Astrocyte of the cerebellum (primary cell): ENCODE measurements around the gene SLC24A4.

Experiments used
- DNase-seq: peaks from one replicate; pipeline ENCODE4 v3.0.0-alpha.2; 2011; ENCODE audit warnings: low read depth
- H3K4me3 ChIP-seq: 2 replicates; pipeline ENCODE4 v1.5.1; 2011; ENCODE audit warnings: mild to moderate bottlenecking, low read depth, low read length, moderate library complexity
- in situ Hi-C: cut with HindIII; loops from 2 replicates; pipeline ENCODE4 v1.10.0; 2017; ENCODE audit warnings: low sequenced_read_pairs
- TF ChIP-seq, protein P1 (sequence below): IDR thresholded peaks from 2 replicates; pipeline ENCODE4 v1.5.1; 2012; ENCODE audit warnings: low read length, low read depth, moderate library complexity, mild to moderate bottlenecking; ENCODE audit errors: missing control alignments

Gene SLC24A4

DNA sequence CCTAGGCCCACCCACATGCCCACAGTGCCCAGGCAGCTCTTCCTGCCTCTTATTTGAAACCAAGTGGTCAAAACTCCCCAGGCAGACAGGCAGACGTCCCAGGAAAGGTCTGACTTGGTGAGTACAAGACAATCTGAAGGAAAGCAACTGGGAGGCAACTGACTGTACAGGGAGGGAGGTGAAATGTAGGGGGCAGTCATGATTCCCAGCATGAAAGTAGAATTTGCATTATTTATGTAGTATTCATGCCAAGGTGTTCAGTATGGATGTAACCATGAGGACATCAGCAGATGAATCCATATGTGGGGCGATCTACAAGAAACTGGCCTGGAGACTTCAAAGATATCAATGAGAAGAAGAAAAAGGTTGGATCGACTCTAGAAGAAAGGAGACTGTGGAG, 46.1 kb downstream of the SLC24A4 start:
- H3K4me3 ChIP-seq: no peak overlapping the region
- in situ Hi-C loops: no loop called here
- no peak for DNase-seq
- TF ChIP-seq, protein P1, sequence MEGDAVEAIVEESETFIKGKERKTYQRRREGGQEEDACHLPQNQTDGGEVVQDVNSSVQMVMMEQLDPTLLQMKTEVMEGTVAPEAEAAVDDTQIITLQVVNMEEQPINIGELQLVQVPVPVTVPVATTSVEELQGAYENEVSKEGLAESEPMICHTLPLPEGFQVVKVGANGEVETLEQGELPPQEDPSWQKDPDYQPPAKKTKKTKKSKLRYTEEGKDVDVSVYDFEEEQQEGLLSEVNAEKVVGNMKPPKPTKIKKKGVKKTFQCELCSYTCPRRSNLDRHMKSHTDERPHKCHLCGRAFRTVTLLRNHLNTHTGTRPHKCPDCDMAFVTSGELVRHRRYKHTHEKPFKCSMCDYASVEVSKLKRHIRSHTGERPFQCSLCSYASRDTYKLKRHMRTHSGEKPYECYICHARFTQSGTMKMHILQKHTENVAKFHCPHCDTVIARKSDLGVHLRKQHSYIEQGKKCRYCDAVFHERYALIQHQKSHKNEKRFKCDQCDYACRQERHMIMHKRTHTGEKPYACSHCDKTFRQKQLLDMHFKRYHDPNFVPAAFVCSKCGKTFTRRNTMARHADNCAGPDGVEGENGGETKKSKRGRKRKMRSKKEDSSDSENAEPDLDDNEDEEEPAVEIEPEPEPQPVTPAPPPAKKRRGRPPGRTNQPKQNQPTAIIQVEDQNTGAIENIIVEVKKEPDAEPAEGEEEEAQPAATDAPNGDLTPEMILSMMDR: no peak

DNA sequence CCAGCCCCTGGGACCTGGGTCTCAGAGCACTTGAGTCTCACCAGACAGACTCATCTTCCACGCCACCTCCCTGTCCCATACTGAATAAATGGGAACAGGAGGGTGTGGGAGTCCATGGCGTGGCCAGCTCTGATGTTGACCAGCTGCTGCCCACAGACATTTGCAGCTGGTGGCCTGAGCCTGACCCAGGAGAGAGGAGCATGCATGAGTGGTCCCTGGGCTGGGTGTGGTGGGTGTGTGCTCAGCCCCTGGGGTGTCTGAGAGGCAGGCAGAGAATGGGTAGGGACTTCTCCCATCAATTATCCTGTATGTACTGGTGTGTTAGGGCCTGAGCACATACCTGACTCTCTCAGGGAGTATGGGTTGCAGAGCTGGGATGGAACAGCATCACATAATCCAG, 49.3 kb downstream of the SLC24A4 start:
- TF ChIP-seq, protein P1: no peak
- in situ Hi-C loops: loop anchor here (5.0 kb wide), 1 partner anchor 80 kb away; no protein-coding TSS in a partner anchor
- H3K4me3 ChIP-seq: no peak overlapping the region
- no peak for DNase-seq

DNA sequence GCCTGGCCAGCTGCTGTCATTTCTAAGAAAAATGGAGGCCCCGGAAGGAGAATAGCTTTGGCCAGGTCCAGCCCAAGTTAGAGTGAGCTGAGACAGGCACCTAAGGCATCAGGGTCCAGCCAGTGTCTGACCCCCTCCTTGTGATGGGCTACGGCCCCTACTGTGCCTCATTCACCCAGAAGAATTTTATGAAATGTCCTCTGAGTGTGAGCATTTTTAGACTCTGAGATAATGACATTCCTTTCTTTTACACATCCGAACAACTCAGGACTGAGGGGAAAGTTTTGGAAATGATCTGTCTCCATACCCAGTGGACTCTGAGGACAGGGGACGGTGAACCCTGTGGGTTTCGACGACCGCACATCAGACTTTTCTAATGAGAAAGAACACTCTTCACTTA, 50.4 kb downstream of the SLC24A4 start:
- in situ Hi-C loops: loop anchor here (5.0 kb wide), 1 partner anchor 81 kb away; no protein-coding TSS in a partner anchor
- TF ChIP-seq, protein P1: no peak
- H3K4me3 ChIP-seq: no peak overlapping the region
- no peak for DNase-seq

DNA sequence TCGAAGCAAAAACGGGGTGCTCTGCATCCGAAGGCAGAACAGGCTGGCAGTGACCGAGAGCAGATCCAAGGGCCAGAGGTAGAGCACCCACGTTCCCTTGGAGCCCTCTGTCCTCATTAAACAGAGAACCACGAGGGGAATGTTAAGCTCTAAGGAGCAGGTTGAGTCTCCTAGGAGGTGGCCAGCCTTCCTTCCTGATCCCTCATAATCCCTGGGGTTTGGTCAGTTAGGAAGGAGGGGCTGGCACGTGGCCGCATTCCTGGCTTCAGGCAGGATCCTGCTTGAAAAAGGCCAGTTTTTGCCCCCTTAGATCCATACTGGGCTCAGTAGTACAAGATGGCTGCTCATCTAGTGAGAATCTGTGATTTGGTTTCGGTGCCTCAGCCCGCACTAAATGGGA, 57.2 kb downstream of the SLC24A4 start:
- in situ Hi-C loops: no loop called here
- TF ChIP-seq, protein P1: no peak
- DNase-seq: no peak

DNA sequence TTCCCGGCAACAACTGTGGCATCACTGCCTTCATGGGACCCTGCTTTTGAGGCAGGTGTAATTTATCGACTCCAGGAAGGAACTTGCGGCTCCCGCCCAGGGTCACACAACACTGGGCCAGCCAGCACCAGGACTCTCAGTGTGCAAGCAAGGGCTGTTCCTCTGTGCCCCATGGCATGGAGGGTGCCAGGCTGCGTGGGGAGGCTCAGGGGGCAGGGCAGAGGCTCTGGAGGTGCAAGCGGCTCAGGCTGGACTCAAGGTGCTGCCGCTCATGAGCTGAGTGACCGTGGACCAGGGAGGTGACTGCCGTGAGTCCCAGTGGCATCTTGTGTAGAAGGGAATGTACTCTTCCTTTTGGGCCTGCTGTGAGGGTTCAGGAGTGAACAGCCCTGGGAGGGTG, 57.6 kb downstream of the SLC24A4 start:
- DNase-seq: no peak
- TF ChIP-seq, protein P1: no peak
- no peak overlapping the region for H3K4me3 ChIP-seq
- in situ Hi-C loops: no loop called here

More for the DNA sequence above, 57.2 kb downstream of the SLC24A4 start:
- H3K4me3 ChIP-seq: no peak overlapping the region

DNA sequence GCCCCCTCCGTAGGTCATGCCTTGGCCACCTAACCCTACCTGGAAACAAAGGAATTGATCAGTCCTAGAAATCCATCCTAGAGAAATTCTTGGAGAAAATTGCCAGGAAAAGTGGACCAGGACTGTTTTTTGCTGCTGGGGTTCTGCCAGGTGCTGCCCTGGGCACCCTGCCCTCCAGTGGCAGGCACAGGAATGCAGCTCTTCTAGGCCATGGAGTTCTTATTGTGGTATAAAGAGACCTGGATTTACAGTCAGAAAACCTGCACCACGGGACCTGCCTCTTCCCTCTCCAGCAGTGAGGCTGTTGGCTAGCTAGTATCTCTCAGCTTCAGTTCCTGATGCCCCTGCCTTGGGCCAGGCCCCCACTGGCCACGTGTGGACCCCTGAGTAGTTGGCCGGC, 59.7 kb downstream of the SLC24A4 start:
- in situ Hi-C loops: no loop called here
- no peak overlapping the region for H3K4me3 ChIP-seq
- DNase-seq: no peak
- TF ChIP-seq, protein P1: peak; percentile 17

DNA sequence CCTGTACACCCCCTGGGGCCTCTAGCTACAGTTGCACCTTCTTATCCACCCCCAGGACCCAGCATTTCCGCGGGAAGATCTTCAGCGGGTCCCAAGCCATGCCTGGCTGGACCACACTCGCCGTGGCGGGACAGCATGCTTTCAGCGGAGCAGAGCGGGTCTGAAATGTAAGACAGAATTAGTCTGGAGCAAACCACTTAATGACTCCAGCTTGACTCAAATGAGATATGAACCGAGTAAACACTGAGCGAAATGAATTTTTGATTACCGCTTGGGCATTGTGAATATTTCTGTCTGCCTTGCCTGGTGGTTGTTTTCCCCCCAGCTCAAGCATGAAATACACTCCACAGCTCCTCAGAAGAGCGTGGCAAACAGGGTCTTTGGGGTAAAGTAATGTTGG, 60.8 kb downstream of the SLC24A4 start:
- DNase-seq: no peak
- in situ Hi-C loops: no loop called here
- TF ChIP-seq, protein P1: no peak
- H3K4me3 ChIP-seq: no peak overlapping the region
